GM23248 (cell line): ENCODE measurements around the gene PTGR3.

Experiments used
- EZH2 ChIP-seq: fragments of 200-600 bp; sonication (generic); IDR thresholded peaks from 2 replicates; pipeline ENCODE4 v1.6.1; 2018; ENCODE audit warnings: antibody characterized with exemption, mild to moderate bottlenecking; ENCODE audit not compliant: insufficient read depth, poor library complexity, severe bottlenecking
- EZH2phosphoT487 ChIP-seq: fragments of 200-600 bp; sonication (generic); IDR thresholded peaks from 2 replicates; pipeline ENCODE4 v1.6.1; 2018; ENCODE audit warnings: antibody characterized with exemption, moderate library complexity, mild to moderate bottlenecking, low read depth; ENCODE audit not compliant: insufficient read depth

DNA sequence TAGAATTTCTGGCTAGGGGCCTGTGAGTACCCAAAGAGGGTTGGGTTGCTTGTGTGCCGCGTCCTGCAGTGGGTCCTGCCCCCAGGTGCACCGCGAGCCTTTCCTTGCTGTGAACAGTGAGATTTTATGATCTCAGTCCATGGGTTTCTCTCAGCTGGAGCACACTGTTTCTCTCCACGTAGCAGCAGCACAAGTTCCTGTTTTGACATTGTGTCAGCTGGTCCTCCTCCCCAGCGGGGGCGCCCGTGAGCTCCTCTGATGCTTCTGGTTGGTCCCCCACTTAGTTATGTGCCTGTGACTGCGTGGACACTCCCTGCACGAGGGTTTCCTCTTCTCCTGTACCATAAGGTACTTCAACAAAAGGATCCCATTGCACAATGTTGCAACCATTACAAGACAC is 31.5 kb upstream of the PTGR3 start:
- TF ChIP-seq EZH2 (no peak), EZH2phosphoT487 (no peak)
